ENCODE data around the gene TBC1D22A. TPM values are rescaled to one million over a fixed set of nuclear protein-coding genes. Genes with fewer than 3 reads are reported as not detected.

Gene TBC1D22A
- polyA plus RNA-seq, 1 experiment = 19.8 TPM

DNA sequence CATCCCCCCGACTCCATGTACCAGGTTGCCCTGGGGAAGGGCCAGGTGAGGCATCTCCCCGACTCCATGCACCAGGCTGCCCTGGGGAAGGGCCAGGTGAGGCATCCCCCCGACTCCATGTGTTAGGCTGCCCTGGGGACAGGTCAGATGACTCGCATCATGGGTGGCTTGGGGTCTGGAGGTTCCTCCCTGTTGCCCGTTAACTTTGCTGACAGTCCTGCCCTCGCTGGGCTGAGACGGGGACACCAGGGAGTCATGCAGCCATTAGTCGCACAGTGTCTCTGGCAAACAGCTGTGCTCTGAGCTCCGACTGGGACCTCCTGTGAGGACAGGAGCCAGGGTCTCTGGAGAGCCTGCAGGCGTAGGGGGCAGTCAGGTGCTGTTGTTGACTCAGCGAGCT lies 336.1 kb downstream of the TBC1D22A start:
- CTCF ChIA-PET = no interaction called here
- H3K4me3 ChIP-seq (ENCODE audit: low read depth, low read length) = no peak overlapping the region
- TF ChIP-seq, protein P1, sequence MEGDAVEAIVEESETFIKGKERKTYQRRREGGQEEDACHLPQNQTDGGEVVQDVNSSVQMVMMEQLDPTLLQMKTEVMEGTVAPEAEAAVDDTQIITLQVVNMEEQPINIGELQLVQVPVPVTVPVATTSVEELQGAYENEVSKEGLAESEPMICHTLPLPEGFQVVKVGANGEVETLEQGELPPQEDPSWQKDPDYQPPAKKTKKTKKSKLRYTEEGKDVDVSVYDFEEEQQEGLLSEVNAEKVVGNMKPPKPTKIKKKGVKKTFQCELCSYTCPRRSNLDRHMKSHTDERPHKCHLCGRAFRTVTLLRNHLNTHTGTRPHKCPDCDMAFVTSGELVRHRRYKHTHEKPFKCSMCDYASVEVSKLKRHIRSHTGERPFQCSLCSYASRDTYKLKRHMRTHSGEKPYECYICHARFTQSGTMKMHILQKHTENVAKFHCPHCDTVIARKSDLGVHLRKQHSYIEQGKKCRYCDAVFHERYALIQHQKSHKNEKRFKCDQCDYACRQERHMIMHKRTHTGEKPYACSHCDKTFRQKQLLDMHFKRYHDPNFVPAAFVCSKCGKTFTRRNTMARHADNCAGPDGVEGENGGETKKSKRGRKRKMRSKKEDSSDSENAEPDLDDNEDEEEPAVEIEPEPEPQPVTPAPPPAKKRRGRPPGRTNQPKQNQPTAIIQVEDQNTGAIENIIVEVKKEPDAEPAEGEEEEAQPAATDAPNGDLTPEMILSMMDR (IDR thresholded peaks at IDR 0.05; ENCODE audit: low read depth, low read length) = no peak
- H3K27ac ChIP-seq (ENCODE audit: low read depth, low read length) = no peak overlapping the region
- H3K9me3 ChIP-seq (ENCODE audit: control insufficient read depth, insufficient read depth, low read length) = peaks cover 20% of the 10 kb centered on the region
- POLR2A ChIA-PET = no interaction called here
- no peaks in the 10 kb centered on the region for H3K27me3 ChIP-seq (ENCODE audit: control insufficient read depth, insufficient read depth, low read length)
- DNase-seq (ENCODE audit: low read depth, low spot score) = no peak

DNA sequence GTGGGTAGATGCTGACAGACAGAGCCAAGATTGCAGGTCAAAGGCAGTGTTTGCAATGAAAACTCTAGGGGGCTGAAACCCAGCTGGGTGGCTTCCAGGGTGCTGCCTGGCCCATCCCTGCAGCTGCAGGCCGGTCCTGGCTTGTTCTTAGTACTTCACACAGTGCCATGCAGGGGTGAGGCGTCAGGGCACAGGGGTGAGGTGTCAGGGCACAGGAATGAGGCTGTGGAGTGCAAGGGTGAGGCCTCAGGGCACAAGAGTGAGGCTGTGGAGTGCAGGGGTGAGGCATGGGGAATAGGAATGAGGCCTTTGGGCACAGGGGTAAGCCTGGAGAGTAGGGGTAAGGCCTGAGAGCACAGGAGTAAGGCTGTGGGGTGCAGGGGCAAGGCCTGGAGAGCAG lies 337.6 kb downstream of the TBC1D22A start:
- Histone ChIP-seq H3K9me3 (ENCODE audit: control insufficient read depth, insufficient read depth, low read length) (peaks cover 7% of the 10 kb centered on the region), H3K27ac (ENCODE audit: low read depth, low read length) (no peak overlapping the region), H3K4me3 (ENCODE audit: low read depth, low read length) (no peak overlapping the region), H3K27me3 (ENCODE audit: control insufficient read depth, insufficient read depth, low read length) (no peaks in the 10 kb centered on the region)
- TF ChIP-seq, protein P1 (IDR thresholded peaks at IDR 0.05; ENCODE audit: low read depth, low read length) = no peak
- POLR2A ChIA-PET = no interaction called here
- DNase-seq (ENCODE audit: low read depth, low spot score) = no peak
- CTCF ChIA-PET = no interaction called here

GRCh38 chr22:47100646-47101200 lies 338.3 kb downstream of the TBC1D22A start:
- no peak for DNase-seq (ENCODE audit: low read depth, low spot score)
- ChIA-PET POLR2A (no interaction called here), CTCF (no interaction called here)
- TF ChIP-seq, protein P1 (IDR thresholded peaks at IDR 0.05; ENCODE audit: low read depth, low read length) = no peak
- H3K4me3 ChIP-seq (ENCODE audit: low read depth, low read length) = no peak overlapping the region
- no peaks in the 10 kb centered on the region for H3K27me3 ChIP-seq (ENCODE audit: control insufficient read depth, insufficient read depth, low read length)
- H3K9me3 ChIP-seq (ENCODE audit: control insufficient read depth, insufficient read depth, low read length) = peaks cover 4% of the 10 kb centered on the region
- H3K27ac ChIP-seq (ENCODE audit: low read depth, low read length) = no peak overlapping the region

DNA sequence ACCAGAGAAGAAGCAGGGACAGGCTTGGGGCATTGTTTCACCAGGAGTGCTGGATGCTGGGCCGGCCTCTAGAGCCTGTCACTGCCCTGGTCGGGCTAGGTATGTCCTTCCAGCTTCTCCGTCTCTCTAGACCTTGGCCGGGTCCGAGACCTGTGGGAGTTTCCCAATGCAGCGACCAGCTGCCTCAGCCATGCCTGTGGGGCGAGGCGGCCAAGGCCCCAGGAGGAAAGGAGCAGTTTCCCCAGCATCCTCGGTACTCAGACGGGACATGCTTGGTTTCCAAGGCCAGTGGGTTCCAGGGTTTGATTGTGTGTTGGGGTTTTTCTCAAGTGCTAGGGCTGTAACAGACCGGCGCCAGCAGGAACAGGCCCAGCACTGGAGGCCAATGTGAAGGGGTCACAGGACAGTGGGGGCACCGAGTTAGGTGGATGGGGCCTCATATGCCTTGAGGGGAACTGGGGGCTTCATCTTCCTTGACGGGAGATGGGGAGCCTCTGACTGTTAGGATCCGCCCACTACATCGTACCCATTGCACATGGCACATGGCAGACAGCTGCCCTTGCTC lies 339.0 kb downstream of the TBC1D22A start:
- peaks cover 3% of the 10 kb centered on the region; the same call in 1 of the 2 replicates for H3K9me3 ChIP-seq (ENCODE audit: control insufficient read depth, insufficient read depth, low read length)
- no peak for DNase-seq (ENCODE audit: low read depth, low spot score)
- H3K27me3 ChIP-seq (ENCODE audit: control insufficient read depth, insufficient read depth, low read length) = no peaks in the 10 kb centered on the region
- no peak overlapping the region for H3K4me3 ChIP-seq (ENCODE audit: low read depth, low read length)
- no peak overlapping the region for H3K27ac ChIP-seq (ENCODE audit: low read depth, low read length)
- TF ChIP-seq, protein P1 (IDR thresholded peaks at IDR 0.05; ENCODE audit: low read depth, low read length) = no peak
- ChIA-PET CTCF (interaction anchor here (0.5 kb wide), 1 partner anchor 77 kb away, joined by 3 read pairs; no protein-coding TSS in a partner anchor), POLR2A (no interaction called here)

DNA sequence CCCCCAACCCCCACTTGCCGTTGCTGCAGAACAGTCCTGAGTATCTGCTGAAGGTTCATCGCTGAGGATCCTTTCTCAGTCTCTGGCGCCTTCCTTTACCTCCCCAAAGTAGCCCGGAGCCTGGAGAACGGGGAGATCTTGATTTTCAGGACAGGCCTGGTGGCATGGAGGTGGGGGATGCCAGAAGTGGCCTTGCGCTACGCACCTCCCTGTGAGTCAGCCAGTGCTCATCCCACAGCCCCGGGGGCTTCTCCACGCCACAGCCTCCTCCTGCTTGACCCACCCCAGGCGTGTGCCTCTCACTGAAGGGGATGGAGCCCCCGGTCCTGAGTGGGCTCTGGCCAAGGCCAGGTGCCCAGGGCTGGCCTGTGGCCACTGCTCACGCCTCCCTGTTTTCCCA lies 339.6 kb downstream of the TBC1D22A start:
- H3K27me3 ChIP-seq (ENCODE audit: control insufficient read depth, insufficient read depth, low read length) = no peaks in the 10 kb centered on the region
- H3K4me3 ChIP-seq (ENCODE audit: low read depth, low read length) = no peak overlapping the region
- H3K9me3 ChIP-seq (ENCODE audit: control insufficient read depth, insufficient read depth, low read length) = no peaks in the 10 kb centered on the region; the same call in 1 of the 2 replicates
- POLR2A ChIA-PET = no interaction called here
- CTCF ChIA-PET = no interaction called here
- TF ChIP-seq, protein P1 (IDR thresholded peaks at IDR 0.05; ENCODE audit: low read depth, low read length) = no peak
- no peak for DNase-seq (ENCODE audit: low read depth, low spot score)
- H3K27ac ChIP-seq (ENCODE audit: low read depth, low read length) = no peak overlapping the region

All from AG04450 (cell line).